NCI-H748 (cell line): ENCODE data around the gene RAD51B.

Experiments
- DNase-seq: peaks from one replicate; lab custom pipeline; 2025; ENCODE audit not compliant: unreplicated experiment; lab: John Stamatoyannopoulos, UW

The RAD51B gene

DNA sequence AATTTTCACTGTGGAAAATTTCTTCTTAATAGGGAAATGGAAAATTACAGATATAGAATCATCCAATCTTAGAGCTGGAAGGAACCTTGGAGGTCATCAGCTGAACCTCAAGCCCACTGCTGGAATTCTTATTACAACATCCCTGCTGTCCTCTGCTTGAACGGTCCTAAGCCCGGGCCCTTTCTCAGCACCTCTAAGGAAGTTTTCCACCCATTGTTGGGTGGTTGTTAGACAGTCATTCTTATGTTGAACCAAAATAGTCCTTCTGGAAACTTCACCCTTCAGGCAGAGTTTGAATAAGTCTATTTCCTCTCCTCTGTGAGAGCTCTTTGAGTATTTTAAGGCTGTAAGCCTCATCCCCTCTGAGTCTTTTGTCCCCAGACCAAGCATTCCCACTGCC lies 902.6 kb downstream of the RAD51B start:
- DNase-seq: no peak

DNA sequence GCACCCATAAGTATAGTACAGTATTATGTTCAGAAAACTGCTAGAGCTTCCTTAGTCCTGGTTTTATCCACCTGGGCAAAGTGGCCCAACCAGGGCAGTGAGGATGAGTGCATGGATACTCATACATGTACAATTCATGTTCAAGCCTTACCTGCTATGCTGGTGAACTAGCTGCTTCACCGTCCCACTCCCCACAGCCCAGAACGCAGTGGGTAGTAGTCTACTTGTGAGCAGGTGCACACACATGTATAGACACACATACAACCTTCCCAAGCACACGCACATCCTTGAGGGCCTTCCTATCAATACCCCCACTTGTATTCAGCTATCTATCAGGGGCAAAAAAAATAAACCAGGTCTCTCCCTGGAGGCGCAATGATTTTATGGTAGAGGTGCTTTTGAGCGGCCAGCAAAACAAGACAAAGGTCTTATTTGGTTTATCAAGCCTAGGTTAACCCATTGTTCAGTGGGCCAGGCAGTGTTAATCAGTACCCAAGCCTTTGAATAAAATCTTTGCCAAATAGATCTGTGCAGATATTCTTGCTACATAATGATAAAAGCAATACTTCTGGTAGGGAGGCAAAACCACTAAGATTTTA lies 903.5 kb downstream of the RAD51B start:
- DNase-seq: no peak

DNA sequence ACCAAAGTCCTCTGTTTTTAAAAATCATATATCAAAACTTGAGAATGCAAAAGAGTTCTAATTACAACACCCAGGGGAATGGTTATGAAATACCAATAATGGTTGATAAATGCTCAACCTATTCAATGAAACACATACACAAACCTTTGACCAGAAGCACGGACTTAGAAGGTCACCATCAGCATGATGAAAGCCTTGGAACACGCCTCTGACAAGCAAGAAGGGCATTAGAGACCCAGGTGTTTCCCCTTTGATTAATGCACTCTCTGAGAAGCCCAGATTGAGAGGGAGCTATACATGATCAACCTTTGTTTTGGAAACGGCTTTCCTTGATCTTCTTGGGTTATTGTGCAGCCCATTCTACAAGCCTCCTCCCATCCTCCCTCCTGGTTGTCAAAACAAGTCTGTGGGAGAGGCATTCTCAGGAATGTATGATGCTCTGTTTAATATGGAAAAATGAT lies 904.3 kb downstream of the RAD51B start:
- no peak for DNase-seq

DNA sequence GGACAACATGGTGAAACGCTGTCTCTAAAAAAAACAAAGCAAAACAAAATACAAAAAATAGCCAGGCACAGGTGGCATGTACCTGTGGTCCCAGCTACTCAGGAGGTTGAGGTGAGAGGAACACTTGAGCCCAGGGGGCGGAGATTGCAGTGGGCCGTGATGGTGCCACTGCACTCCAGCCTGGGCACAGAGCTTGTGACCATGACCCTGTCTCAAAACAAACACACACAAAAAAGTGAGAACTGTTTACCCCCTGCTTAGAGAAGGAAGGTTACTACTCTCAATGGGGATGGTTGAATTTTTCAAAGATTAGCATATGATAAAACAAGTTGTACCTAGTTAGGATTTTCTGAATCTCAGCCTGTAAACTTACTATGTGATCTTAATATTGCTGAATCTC lies 905.3 kb downstream of the RAD51B start:
- no peak for DNase-seq

DNA sequence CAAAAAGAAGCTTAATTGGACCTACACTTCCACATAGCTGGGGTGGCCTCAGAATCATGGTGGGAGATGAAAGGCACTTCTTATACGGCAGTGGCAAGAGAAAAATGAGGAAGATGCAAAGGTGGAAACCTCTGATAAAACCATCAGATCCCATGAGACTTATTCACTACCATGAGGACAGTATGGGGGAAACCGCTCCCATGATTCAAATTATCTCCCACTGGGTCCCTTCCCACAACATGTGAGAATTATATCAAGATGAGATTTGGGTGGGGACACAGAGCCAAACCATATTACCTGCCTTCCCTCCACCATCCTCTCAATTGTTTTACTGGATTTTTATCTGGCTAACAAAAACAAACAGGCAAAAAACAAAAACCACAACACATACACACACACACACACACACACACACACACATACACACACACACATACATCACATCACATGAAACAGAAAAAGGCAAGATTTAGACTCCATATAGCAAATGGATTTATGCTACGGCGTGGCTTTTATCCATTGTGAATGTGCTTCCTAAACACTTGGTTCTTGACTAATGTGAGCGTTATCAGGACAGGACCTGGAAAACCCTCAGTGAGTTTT lies 906.6 kb downstream of the RAD51B start:
- DNase-seq: no peak

DNA sequence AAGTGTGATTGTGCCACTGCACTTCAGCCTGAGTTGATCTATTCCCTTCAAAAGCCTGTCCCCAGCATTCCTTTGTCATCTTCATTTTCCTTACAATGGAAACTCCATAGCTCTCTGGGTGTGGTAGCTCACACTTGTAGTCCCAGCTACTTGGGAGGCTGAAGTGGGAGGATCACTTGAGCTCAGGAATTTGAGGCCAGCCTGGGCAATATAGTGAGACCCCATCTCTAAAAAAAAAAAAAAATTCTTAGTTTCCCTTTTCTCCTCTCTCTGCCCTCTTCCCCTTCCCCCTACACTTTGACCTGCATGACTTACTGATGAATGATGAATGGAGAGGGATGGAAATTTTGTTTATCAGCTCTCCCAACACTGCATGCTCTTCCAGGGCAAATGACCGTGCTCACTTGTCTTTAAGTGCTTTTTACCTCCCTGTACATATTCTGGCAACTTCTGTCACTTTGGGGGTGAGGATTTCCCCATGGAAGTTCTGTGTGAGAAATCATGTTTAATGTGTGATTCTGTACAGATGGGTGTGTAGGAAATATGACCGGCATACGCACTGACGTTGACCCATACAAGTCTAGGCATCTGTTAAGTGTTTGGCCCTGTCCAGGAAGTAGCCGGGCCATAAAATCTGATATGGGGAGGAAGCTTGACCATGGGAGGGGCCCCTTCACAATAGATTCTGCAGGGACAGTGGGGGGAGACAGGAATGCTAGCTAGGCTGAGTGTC lies 907.9 kb downstream of the RAD51B start:
- no peak for DNase-seq

DNA sequence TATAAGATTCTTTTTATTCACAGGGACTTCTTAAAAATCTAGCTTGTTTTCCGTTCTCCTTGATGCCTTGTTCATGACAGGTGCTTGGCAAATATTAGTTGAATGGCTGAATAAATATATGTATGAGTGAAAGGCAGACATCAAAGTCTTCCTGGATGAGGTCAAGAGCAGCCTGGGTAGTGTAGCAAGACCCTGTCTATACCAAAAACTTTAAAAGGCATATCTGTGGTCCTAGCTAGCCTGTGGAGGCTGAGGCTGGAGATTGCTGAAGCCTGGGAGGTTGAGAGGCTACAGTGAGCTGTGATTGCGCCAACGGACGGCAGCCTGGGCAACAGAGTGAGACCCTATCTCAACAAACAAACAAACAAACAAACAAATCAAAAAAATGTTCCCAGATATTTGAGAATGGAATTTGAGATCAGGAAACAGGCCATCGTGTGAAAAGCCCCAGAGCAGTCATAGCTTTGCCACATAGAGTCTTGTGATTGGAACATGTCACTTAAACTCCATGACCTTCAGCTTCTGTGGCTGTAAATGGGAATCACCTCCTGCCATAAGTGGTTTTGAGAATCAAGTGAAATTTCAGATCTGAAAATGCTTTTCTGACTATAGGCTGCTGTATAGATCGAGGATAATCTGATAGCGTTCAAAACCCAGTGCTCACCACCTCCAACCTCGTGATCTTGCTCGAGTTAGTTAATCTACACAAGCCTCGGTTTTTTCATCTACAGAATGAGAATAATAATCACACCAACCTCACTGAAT lies 908.9 kb downstream of the RAD51B start:
- DNase-seq: no peak

DNA sequence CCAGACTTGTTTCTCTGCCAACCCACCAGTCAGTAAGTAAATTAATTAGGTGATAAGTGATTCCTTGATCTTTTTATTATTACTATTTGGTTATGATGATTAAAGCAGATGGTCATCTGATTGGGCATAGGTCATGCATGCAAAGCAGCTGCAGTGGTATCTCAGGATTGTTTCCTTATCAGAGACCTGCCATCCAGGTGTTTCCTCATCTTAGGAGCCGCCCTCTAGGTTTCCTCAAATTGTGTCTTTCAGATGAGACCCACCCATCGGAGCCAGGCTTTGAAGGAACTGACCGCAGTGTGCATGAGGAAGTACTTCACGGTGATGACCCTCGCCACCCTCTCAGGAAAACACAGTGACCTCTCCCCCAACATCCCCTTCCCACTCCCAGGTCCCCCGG lies 910.0 kb downstream of the RAD51B start:
- DNase-seq: no peak

DNA sequence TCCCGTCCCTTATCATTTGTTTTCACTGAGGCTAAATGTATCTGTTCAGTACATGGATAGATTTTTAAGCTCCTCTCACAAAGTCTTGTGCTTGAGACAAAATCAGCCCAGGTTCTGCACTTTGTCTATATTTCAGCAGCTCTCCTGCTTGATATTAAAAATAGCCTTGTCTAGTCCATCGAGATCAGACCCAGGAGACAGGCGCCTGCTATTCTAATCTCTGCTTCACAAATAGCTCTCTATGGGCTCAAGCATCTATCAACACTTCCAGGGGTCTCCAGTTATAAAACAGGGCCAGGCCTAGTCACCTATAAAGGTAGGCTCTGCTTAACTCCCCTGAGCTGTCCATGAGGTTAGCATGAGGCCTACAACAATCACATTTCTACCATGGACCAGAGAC lies 910.8 kb downstream of the RAD51B start:
- DNase-seq: no peak

DNA sequence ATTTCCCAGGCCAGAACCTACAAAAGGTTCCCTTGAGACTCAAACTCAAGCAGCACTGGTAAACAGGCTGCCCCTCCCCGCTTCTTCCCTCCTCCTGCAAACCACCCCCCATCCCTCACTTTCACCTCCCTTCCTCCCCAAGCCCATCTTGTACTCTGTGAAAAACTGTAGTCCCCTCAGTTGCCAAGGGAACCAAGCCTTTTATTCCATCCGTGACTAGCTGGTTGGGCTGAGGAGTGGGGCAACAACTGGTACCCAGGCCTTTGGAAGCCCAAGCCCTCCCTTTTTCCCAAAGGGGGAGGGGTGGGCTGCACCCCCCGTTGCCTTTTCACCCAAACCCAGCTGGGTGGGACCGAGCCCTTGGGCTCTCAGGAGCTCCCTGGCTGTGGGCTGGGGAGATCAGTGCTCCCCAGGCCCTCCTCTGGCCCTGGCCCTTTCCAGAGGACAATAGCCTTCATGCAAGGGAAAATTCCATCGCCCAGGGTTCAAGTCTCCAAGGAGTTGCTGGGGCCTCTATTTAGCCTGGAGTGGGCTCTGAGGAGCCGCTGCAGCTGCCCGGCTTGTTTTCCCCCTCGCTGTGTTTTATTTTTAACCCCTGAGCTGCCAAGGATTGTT lies 911.3 kb downstream of the RAD51B start:
- DNase-seq: peak; percentile 26

DNA sequence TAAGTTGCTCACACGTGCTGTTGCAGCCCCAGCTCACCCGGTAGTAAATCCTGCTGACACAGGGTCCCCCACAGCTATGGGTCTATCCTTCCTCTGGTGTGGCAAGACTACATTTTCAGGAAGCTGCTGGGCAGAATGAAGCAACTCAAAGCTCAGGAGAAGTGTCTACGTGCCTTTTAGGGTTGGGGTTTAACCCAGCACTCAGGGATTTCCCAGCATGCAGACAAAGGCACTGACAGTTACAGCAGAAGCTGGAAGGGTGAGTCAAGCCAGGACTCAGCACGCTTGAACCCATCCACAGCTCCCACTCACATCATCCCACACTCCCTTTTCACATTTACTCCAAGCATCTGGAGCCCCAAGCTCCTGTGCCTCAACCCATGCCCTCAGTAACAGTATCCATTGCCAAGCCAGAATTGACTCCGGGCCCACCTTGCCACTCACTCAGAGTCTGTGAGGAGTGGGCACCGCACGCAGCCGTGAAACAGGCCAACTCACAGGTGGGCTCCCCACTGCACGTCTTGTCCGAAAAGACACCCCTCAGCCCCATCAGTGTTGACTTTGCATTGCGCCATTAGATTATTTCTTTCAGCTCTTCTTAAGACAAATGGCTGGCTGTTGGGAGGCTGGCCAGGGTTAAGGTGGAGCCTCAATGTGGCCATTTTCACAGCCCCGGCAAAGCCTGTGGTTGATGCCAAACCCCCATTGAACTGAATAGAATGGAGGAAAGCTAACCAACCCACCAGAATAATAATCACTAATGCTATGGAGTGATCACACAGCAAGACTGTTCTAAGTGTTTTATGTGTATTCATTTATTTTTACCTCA lies 913.7 kb downstream of the RAD51B start:
- no peak for DNase-seq

DNA sequence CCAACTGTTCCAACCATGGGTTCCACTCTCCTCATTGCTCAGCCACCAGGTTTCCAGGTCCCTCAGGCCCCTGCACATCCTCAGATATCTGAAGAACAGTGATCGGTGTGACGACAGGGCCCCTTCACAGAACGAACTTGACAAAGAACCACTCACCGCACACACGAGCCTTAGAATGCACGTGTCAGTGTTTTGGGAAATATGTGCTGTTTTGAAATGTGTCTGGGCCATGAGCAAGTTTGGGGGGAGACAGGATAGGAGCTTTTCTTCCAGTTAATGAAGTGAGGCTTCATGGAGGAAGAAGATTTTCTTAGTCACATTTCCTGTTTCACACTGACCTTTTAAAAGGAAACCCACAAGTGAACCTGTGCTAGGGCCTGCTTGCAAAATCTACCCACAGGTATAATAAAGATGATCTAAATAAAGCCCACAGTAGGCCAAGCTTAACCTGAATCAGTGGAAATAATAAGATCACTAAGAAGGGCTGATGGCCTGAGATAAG lies 914.7 kb downstream of the RAD51B start:
- DNase-seq: no peak

DNA sequence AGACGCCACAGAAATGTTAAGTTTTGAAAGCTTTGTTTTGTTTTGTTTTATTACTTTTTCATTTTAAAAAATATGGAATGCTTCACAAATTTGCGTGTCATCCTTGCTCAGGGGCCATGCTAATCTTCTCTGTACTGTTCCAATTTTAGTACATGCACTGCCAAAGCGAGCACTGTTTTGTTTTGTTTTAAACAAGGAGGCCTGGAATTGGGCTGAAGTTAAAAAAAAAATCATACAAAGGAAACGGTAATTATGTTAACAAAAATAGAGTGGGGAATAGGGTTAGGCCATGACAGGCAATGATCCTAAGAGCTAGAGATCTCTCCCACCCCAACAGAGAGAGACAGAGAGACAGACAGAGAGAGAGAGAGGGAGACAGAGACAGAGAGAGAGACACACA lies 916.3 kb downstream of the RAD51B start:
- no peak for DNase-seq

DNA sequence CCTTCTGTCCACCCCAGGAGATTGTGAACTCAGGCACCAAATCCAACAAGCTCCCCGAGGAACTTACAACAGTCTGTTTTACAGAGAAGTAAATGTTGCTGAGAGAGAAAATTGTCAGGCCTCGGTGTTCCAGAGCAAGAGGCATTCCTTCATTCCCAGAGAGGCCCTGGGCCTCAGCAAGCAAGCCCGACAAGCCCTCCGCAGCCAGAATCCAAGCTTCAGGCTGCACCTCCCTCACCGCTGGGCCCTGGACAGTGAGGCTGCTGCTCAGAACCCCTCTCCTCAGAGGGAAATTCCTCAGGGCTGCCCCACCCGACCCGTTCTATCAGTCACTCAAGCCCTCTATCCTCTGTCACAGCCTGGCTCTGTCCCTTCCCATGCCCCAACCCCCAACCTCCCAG lies 916.9 kb downstream of the RAD51B start:
- DNase-seq: no peak

DNA sequence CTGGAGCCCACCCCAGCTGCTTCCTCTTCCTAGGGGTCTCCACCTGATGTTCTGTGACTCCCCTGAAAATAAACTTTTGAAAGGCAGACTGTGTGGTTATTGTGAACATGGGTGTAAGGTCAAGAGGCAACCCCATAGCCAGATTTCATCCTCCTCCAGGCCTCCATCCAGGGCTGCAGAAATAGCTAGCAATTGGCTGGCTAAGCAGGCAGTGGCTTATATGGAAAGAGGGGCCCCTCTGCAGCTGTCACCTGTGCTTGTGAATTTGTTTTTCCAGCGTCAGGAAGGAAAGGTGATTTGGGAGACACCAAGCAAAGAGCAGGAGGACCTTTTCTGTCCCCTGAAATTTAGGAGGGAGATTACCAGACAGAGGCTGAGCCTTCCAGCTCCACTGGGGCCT lies 917.5 kb downstream of the RAD51B start:
- no peak for DNase-seq

DNA sequence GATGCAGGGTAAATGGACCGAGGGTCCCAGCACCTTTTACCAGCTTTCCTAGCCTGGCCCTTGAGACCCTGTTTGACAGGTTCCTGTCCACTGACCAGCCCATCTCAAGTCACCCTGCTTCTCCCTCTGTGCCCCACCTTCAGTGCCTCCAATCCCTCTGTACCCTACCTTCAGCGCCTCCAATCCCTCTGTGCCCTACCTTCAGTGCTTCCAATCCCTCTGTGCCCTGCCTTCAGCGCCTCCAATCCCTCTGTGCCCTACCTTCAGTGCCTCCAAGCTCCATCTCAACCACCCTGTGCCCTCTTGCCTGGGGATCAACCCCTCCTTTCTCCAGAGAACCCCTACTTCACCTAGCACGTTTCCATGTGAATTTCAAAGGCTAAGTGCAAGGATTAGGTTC lies 919.0 kb downstream of the RAD51B start:
- DNase-seq: no peak

DNA sequence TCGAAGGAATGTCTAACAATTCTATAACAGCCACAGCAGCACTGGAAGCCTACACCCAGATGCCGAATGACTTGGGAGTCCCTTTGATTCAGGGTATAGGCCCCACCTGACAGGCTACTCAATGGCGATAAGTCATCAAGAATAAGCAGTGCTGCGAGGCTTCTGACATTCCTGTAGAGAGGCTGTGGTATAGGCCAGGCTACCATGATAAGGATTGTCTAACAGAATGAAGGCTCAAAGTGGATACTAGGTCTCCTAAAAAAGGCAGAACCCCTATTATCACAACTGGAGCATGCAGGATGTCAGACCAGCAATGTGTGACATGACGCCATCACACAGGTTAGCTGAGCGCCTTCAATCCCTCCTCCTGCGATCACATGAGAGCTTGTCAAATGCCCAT lies 920.1 kb downstream of the RAD51B start:
- DNase-seq: no peak

DNA sequence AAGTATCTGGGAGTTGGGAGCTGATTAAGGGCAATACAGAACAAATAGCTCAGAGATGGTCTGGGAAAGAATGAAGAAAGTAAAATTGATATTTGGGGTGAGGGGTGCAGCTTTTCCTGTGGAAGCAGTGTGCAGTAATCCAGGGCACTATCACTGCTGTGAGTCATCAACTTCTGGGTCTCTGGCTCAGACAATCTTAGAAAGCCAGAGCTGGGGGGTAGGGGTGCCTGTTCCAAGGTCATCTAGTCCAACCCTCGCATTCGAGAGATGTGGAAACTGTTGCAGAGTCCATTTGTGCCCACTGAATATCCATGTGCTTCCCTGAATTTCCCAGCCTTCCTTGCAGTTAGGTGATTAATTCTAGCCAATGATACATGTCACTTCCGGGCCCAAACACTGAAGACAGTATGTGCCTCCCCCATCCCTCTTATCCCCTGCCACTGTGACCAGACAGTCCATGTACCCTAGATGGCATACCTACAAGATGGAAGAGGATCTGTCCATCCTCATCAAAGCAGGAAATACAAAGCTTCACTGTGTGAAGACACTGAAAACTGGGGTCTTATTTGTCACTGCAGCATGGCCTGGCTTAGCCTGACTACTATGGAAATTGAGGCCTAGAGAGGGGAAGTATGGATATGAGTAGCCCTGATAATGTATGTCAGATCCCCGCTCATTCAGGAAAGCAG lies 921.4 kb downstream of the RAD51B start:
- no peak for DNase-seq

DNA sequence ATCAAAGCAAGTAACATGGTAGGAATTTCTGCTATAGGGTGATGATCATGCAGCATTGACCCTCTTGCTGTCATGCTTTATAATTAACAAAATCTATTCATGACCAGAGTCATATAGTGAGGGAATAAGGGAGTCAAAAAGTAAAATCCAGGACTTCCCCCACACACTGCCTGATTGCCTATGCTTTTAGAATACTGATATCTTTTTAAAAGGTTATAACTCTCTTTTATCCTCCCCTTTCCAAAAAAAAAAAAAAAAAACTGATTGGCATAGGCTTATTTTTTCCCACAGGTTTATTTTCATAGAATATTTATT lies 921.9 kb downstream of the RAD51B start:
- no peak for DNase-seq
